ENCODE data around the gene ANKDD1A.

Gene ANKDD1A

DNA sequence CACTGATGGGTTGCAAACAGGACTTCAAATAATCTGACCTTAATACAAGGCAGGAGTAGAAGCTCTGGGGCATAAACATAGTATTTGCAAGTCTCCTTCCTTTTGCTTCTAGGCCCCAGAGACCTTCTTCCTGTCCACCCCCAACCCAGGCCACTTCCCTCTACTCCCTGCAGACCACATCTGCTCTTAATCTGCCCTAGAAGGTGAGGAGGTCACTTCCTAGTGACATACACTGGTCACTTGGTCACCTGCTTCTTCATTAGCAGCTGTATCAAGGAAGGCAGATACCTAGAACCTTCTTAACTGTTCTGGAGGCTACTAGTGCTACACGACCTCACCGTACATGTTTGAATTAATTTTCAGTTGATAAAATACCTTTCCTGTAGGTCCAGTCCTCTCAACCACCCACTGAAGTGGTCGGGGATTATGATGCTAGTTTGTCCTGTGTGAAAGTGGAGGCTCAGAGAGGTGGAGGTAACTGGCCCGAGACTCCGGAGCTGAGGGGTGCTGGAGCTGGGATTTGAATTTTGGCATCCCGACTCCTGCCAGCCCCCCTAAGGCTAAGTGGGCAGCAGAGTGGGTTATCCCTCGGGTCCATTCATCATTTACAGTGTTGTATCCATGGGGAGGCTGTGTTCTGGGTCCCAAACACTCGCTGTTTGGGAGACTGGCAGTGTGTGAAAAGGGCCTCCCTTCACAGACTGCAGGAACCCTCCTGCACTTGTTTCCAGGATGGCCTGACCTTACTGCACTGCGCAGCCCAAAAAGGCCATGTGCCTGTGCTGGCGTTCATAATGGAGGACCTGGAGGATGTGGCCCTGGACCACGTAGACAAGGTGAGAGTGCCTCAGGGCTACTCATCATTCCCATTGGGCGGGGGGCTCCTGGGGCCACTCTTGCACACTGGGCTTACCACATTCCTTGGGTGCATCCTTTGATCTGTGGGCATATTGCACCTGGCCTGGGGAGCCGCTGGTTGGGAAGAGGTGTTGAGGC is 13.9 kb downstream of the ANKDD1A start:
- DNase-seq, result no peak

DNA sequence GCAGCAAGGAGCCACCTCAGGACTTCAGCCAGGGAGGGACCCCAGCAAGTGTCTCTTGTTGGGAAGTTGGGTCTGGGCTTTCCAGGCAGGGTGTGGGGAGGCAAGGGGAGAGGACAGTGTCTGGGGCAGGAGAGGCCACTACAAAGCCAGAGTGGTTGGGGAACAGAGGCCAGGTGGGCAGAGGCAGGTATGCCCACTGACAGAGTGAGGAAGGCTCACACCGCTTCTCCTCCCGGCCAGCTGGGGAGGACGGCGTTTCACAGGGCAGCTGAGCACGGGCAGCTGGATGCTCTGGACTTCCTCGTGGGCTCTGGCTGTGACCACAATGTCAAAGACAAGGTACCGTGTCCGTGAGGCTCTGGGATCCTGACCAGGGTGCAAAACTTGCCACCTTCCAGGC is 15.0 kb downstream of the ANKDD1A start:
- no peak for DNase-seq

DNA sequence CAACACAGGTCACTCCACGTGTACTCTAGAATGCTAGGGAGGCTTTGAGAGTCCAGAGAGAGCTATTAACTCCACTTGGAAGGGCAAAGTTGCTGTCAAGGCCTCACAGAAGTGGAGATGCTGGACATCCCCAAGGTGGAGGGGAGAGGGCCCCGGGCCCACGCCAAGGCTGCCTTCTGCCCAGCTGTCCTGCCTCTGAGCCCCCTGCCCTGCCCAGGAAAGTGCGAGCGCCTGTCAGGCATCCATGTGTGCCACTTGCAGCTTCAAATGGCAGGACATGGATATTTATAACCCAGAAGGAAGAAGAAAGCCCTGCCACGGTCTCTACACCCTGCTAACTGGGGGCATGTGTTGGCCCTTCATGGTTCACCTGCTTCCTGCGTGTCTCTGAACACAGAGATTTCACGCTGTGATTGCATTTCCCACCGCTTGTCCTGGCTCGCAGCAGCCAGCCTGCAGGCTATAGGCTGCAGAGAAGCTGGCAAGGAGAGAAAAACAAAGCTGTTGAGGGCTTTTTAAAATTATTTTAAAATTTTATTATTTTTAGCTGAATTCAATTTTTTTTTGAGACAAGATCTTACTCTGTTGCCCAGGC is 17.0 kb downstream of the ANKDD1A start:
- DNase-seq, result no peak

DNA sequence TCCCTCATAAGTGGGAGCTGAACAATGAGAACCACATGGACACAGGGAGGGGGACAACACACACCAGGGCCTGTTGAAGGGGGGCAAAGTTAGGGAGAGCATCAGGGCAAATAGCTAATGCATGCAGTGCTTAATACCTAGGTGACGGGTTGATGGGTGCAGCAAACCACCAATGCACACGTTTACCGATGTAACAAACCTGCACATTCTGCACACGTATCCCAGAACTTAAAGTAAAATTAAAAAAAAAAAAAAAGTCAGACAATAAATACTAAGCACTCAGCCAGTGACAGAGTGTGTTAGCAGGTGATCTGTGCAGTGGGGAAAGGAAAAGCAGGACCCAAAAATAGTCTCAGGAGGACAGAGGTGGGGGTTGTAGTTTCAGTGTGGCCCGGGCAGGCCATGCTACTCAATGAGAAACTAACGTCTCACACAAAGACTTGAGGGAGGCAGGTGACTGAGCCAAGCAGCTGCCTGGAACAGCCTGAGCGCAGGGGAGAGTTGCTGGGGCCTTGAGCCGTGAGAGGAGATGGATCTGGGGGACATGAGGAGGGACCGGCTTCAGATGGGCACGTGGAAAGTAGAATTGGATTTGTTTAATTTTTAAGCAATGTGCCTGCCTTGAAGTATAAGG is 18.4 kb downstream of the ANKDD1A start:
- no peak for DNase-seq

DNA sequence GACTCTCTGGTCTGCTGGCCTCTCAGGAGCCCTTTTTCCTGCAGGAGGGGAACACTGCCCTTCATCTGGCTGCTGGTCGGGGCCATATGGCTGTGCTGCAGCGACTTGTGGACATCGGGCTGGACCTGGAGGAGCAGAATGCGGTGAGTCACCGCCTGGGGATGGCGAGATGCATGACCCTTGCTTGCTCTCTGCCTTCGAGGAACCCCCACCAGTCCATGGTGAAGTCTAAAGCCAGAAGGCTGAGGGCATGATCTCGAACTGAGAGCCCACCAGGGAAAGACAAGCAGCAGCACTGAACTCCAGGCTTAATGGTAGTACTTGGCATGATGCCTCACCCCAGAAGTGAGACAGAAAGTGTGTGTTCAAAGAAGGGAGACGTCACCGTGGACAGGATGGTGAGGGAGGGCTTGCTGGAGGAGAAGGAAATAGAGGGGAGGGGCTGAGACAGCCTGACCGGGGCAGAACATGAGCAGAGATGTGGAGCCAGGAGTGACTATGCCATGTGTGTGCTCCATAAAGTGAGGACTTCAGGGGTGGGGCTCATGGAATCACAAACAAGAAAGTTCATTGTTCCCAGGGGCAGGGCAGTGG is 19.2 kb downstream of the ANKDD1A start:
- DNase-seq, result no peak

DNA sequence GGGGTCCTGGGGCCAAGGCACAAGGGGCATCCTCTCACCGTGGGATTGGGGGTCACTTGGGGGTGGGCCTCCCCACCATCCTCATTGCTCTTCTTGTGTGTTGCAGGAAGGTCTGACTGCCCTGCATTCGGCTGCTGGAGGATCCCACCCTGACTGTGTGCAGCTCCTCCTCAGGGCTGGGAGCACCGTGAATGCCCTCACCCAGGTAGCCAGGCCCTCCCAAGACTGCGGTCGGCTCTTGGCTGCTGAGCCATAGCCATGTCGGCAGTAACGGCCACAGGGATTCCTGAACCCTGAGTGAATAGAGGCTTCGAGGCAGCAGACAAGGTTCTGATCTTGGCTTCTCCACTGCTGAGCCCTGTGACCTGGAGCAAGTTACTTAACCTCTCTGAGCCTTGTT is 19.7 kb downstream of the ANKDD1A start:
- no peak for DNase-seq

DNA sequence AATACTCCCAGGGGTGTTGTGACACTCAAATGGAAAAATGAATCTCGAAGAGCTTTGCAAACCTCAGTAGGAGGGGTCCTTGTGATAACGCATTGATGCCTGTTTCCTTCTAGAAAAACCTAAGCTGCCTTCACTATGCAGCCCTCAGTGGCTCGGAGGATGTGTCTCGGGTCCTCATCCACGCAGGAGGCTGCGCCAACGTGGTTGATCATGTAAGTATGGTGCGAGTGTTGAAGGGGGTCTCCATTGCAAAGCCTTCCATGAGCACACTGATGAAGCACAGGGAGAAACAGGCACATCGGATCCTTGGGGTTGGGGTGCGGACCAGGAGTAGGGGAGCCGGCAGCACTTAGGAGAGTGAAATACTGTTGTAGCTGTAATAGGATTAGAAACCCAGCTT is 22.3 kb downstream of the ANKDD1A start:
- no peak for DNase-seq

DNA sequence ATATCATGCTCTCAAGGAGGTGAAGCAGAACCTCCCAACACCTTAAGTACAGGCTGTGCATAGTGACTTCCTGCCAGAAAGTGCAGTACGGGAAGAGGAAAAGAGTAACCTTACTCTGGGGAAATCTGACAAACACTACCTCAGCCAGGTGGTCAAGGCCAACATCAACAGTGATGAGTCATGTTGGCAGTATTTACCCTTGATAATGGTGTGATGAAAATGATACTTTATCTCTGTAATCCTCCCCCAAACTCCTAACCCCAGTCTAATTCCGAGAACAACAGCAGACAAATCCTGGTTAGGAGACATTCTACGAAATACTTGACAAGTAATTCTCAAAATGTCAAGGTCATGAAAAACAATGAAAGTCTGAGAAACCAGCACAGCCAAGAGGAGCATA is 26.5 kb downstream of the ANKDD1A start:
- DNase-seq, result no peak

DNA sequence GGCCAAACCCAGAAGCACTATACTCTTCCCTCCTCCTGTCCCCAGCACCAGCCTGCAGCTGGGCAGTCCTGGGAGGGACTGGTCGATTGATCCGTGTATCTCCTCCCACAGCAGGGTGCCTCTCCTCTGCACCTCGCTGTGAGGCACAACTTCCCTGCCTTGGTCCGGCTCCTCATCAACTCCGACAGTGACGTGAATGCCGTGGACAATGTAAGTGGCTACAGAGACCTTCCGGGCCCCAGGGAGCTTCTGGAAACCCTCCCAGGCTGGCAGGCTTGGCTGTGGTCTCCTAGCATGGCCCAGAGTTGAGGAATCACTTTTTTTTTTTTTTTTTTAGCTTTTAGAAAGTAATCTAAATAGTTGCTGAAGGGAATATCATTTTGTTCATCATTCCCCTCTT is 30.7 kb downstream of the ANKDD1A start:
- DNase-seq, result no peak

DNA sequence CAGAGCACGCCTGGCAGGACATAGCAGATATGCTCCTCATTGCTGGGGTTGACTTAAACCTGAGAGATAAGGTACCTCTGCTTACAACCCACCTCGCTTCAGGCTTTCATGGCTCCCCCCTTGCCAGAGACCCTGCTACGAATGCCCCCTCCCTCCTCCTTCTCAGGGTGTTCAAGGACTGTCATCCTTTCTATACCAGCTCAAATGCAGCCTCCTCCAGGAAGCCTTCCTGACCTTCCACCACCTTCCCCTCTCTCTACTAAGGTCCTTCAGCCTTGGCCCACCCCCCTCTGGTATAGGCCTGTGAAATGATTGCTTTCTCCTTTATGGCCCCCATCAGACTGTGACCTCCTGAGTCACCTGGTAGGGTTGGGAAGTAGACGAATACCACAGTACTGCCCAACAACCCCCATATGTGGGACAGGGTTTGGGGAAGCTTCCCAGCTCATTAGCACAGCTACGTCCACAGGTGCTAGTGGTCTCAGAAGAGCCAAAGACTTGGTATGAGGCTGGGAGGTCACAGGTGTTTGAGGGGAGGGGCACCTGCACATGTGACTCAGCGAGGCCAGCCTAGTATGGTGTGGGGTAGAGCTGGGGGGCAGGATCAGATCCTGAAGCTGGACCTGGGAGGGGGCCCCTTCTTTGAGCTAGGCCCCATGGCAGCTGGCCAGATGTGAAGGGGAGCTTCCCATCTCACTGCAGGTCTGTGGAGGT is 32.0 kb downstream of the ANKDD1A start:
- no peak for DNase-seq

DNA sequence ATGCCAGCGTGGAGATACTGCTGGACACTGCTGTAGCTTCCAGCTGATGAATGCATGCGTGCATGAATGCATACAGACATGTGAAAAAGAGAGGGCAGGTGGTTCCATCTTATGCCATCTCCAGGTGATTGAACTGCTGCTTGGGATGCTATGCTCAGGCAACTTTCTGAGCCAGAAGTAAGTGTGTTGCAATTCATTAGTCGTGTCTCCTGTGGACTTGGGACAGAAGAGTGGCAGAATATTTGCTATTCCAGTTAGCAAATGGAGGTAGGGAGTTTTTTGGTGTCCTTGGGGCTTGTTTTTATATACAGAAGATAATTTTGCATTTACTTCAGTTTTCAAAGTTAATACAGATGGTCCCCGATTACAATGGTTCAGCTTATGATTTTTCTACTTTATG is 33.3 kb downstream of the ANKDD1A start:
- no peak for DNase-seq

DNA sequence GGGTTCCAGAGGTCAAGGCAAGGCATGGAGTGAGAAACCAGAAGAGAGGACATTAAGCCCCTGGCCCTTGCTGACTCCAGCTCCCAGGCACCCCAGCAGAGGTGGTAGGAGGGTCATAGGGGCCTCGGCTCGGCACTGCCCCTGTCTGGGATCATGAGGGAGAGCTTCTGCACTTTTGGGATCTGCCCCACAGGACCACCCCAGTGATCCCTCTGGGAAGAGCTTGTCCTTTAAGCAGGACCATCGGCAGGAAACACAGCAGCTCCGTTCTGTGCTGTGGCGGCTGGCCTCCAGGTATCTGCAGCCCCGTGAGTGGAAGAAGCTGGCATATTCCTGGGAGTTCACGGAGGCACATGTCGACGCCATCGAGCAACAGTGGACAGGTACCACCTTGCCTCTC is 35.5 kb downstream of the ANKDD1A start:
- DNase-seq, result no peak

DNA sequence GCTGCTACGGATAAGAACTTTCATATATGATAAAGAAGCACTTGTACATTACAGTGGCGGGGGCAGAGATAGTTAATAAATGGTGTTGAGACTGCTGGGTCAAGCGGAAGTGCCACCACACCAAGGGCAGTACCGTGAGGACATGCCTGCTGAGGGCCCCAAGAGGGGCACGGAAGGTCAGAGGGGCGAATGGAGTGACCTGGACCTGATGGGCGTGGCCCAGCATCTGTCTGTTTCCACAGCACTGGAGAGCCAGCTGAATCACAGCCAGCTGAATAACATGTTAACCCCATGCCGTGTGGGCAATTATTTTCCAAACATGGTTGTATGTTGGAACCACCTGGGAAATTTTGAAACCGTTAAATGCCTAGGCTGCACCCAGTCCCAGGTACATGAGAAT is 37.2 kb downstream of the ANKDD1A start:
- no peak for DNase-seq

DNA sequence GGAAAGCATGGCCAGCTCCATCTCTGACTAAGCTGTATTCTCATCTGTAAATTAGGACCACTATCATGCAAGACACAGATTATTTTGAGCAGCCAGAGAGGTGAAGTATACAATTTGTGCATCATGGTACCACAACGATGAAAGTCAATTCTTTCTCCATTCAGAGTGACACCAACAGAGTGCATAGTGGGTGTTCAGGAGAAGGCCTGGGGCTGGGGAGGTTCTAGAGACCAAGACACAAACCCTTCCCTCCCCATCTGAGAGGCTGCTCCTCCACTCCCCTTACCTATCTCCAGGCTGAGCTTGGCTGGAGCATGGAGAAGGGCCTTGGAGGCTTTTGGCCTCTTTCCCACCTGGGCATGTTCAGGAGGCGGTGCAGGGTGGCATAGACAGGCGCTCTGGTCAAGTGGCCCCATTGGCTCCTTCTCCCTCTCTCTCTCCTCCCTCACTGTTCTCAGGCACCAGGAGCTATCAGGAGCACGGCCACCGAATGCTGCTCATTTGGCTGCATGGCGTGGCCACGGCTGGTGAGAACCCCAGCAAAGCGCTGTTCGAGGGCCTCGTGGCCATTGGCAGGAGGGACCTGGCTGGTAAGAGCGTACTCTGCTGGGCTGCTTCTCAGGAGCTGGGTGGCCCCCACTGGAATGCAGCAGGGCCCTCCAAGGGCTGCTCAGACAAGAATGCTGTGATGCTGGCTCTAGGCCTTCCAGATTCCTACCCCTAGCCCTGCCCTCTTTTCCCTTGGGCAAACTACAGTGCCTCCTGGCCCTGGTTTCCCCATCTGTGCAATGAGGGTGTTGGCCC is 37.9 kb downstream of the ANKDD1A start:
- DNase-seq, result no peak

DNA sequence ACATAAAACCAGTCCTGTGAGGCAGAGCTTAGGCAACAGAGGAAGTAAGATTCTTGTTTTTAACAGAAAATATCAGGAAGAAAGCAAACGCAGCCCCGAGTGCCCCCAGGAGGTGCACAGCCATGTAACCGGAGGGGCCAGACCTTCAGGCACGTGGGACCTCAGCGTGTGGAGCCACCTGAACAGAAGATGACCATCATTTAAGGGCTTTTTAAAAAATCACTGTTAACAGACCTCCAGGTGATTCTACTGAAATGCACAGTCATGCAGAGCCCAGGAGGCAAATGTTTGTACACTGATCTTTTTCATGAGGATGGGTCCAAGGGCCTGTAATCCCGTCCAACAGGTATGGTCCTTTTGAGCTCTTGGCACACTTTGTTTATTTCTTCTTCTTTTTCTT is 39.2 kb downstream of the ANKDD1A start:
- no peak for DNase-seq

DNA sequence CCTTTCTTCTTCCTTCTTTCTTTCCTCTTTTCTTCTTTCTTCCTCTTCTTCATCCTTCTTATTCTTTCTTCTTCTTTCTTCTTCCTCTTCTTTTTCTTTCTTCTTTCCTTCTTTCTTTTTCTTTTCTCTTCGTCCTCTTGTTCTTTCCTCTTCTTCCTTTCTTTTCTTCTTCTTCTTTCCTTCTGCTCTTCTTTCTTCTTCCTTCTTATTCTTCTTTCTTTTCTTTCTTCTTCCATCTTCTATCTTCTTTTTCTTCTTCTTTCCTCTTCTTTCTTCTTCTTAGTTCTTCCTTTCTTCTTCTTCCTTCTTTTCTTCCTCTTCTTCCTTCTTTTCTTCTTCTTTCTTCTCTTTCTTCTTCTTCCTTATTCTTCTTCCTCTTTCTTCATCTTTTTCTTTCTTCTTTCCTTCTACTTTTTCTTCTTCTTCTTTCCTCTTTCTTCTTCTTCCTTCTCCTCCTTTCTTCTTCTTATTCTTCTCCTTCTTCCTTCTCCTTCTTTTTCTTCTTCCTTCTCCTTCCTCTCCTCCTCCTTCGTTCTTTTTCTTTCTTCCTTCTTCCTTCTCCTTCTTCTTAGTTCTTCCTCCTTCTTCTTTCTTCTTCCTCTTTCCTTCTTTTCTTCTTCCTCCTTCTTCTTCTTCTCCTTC is 40.2 kb downstream of the ANKDD1A start:
- no peak for DNase-seq

DNA sequence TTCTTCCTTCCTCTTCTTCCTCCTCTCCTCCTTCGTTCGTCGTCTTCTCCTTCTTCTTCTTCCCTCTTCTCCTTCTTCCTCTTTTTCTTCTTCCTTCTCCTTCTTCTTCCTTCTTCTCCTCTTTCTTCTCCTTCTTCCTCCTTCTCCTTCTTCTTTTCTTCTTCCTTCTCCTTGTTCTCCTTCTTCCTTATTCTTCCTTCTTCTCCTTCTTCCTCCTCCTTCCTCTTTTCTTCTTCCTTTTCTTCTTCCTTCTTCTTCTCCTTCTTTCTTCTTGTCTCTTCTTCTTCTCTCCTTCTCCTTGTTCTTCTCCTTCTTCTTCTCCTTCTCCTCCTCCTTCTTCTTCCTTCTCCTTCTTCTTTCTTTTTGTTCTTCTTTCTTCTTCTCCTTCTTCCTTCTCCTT is 42.7 kb downstream of the ANKDD1A start:
- no peak for DNase-seq

DNA sequence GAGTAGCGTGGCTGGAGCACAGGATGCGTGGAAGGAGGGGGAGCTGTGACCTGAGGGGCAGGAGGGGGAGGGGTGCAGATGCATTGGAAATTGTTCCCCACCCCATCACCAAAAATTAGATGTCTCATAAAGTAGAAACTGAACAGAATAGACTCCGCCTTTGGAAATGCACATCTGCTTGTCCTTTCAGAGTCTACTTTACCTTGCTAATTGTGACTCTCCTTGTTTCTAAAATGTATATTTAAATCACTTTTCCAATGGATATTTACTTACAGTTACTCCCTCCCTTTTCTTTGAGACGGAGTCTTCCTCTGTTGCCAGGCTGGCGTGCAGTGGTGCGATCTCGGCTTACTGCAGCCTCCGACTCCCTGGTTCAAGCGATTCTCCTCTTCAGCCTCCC is 47.4 kb downstream of the ANKDD1A start:
- no peak for DNase-seq

DNA sequence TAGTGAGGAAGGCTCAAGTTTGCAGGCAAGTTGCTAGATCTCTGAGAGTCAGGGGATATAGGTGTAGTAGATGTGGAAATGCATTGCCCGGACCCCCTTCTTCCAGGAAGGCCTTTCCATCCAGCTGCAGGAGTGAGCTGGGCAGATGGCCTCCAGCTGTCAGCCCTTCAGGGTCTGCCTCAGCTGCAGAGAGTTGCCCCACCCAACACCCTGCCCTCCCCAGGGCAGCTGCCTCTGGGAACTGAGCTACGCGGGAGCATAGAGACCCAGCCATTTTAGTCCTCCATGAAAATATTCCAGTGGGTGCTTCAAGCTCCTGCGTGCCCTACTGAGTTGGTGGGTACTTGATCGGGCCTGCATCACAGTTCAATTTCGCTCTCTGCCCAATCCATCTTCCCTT is 48.5 kb downstream of the ANKDD1A start:
- DNase-seq, result no peak

DNA sequence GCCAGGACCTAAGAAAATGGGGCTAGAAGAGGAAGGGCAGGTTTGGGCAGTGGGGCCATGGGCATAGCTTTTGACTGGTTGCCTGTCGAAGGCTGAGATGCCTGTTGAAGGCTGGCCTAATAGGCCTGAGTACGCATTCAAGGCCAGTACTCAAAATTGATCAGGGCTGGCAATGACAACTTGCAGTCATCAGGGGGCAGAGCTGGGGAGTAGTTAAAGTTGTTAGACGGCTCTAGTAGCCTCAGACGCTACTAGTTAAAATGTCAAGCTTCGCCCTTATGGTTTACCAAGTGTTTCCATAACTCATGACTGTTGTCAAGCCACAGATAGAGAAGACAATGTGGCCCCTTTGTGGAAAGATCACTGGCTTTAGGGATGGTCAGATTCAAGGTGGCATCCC is 49.3 kb downstream of the ANKDD1A start:
- DNase-seq, result no peak

DNA sequence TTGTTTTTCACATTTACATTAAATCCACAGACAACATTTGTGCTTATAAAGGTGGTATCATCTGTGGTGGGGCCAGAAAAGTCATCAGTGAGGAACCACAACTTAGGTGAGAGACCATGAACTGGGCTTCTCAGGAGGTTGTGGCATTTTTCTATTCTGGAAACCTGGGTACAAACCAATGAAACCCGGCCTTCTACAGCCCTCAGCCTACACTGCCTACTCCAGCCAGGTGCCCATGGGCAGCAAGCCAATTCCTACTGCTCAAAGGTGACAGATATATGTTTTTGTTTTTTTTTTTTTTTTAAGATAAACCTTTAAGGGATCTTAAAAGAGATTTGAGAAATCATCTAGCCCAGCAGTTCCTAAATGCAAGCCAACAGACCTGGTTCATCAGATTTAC is 57.7 kb downstream of the ANKDD1A start:
- no peak for DNase-seq

DNA sequence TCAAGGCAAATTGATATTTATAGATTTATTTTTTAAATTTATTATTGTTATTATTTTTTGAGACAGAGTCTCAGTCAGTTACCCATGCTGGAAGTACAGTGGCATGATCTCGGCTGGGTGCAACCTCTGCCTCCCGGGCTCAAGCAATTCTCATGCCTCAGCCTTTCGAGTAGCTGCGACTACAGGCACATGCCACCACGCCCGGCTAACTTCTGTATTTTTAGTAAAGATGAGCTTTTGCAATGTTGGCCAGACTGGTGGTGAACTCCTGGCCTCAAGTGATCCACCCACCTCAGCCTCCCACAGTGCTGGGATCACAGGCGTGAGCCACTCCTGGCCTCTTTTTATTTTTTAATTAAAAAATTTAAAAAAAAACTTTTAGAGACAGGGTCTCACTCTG is 59.0 kb downstream of the ANKDD1A start:
- DNase-seq, result no peak
